GM04503 (cell line): Measurements from ENCODE around the gene KAT2B.

ENCODE experiments used
- DNase-seq: peaks from one replicate; pipeline ENCODE4 v3.0.0-alpha.2; 2012; ENCODE audit warnings: low read depth

The KAT2B gene

GRCh38 chr3:20066850-20067617, 26.8 kb downstream of the KAT2B start:
- no peak for DNase-seq

DNA sequence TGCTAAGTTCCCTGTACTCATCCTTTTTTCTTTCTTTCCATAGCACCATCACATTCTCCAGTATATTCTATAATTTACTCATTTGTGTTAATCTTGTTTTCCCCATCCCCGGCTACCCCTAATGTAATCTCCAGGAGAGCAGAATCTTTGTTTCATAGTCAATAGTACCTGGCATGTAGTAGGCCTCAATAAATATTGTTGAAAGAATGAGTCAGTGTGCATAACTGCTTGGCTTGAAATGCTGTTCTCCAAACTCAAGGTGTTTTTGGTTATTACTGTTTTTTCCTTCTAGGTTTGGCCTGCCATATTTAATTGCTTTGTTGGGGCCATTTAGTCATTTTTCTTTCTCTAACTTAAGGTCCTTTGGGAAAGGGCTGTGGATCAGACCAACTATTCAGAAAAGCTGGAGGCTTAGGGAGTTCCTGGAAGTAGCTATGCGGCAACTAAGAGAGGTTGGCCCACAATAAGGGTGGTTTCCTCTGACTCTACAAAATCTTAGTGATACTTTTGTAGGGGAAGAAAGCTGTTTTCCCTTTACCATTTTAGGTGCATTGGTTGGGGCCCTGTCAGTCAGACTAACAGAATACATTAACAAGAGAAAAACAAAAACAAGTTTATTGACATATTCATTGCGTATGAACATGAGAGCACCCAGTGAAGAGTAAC, 28.4 kb downstream of the KAT2B start:
- no peak for DNase-seq

GRCh38 chr3:20069178-20069532, 28.9 kb downstream of the KAT2B start:
- no peak for DNase-seq

DNA sequence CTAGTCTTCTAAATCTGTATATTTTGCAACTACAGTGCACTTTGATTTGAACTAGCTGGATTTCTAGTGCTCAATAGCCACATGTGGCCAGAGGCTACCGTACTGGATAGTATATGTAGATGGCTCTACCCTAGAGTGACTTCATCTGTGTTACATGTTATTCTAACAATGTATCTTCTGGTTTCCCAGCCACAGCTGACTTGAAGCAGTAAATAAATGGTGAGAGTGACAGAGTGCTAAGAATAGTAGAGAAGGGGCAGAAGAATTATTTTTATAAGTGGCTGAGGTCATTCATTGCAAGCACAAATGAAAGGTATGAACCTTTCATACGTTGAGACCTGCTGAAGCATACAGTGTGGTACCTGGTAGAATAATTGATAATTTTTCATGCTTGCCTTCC, 30.9 kb downstream of the KAT2B start:
- DNase-seq: no peak

- DNase-seq: no peak
These were observed 32.2 kb downstream of the KAT2B start for GRCh38 chr3:20072422-20072821.

GRCh38 chr3:20073068-20073467, 32.8 kb downstream of the KAT2B start:
- DNase-seq: no peak

DNA sequence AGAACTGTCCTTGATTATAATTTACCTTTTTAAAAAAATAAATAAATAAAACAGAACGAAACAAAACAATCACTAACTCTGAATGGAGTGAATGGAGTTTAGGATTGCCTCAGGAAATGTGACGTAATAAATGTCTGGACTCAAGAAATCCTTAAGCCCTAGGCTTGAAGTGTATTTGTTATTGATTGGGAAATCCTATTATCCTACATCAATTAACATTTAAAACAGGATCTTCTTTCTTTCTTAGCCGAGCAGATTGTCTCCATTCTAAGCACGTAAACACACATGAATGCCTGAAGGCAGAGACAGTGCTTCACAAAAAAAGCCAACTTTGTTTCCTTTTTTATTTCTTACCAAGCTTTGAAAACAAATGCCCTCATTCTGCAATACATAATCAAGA, 33.4 kb downstream of the KAT2B start:
- no peak for DNase-seq

DNA sequence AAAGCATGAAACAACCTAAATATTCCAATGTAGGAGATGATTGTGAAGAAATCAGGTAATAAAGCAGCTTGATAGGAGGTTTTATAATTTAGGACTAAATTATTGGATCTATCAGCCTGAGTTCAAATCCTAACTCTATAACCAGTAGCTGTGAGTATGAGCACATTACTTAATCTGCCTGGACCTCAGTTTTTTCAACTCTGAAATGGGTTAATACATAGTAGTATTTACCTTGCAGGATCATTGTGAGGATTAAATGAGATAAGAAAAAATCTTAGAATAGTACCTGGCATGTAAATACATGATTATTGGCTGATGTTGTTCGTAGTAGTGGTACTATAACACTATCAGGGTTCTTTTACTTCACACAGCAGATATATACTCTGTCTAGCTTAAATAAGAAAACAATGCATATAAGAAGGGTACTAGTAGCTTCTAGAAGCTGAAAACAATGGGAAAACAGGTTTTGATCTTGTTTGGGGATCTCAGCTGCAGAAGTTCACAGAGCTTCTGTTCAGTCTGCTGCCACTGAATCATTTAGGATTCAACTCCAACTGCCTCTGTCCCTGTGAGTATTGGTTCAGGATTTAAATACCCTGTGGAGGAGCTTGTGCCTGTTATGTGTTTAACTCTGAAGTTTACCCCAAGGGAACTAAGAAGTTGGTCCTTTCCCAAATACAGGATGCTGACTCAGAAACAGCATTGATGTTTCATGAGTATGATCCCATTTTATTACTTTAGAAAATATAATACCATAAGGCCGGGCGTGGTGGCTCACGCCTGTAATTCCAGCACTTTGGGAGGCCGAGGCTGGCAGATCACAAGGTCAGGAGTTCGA, 34.2 kb downstream of the KAT2B start:
- DNase-seq: peak; percentile 37

DNA sequence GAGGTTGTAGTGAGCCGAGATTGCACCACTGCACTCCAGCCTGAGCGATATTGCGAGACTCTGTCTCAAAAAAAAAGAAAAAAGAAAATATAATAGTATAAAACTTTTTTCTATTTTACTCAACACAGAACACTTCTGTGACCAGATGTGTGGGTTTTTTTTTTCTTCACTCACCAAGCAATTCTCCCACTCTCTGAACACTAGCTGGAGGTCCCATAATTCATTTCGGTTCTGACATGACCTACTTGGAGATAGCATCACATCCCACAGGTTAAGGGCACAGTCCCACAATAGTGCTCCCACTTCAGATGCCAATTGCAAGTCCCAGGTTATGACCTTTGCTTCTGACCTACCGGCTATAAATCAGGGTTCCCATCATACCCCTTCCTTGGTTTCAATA, 35.0 kb downstream of the KAT2B start:
- DNase-seq: no peak

GRCh38 chr3:20076296-20076997, 36.2 kb downstream of the KAT2B start:
- no peak for DNase-seq

DNA sequence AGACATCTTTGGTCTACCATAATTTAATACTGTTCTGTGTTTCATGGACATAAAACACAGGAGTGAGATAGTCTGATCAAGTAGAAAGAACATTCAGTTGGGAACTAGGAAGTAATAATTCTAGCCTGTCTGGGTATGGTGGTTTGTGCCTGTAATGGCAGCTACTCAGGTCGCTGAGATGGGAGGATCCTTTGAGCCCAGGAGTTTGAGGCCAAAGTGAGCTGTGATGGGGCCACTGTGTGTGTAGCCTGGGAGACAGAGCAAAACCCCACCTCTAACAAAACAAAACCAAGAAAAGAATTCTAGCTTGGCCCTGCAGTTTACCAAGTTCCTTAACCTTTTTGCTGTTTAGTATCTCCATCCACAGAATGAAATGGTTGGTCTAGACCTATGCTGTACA, 36.8 kb downstream of the KAT2B start:
- DNase-seq: no peak

DNA sequence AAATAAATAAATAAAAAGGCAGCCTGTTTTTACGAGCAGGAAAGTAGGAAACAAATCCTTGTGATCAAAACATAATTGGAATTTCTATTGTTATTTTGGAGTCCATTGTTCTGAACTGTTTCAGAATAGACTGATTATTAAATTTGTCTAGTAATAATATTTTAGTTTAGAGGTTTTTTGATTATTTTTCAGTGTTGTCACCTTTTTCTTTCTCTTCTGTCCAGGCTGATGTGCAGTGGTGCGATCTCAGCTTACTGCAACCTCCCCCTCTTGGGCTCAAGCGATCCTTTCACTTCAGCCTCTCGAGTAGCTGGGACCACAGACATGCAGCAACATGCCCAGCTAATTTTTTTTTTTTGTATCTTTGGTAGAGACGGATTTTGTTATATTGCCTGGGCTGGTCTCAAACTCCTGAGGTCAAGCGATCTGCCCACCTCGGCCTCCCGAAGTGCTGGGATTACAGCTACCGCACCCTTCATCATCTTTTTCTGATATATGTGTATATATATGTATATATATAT, 38.0 kb downstream of the KAT2B start:
- DNase-seq: no peak

DNA sequence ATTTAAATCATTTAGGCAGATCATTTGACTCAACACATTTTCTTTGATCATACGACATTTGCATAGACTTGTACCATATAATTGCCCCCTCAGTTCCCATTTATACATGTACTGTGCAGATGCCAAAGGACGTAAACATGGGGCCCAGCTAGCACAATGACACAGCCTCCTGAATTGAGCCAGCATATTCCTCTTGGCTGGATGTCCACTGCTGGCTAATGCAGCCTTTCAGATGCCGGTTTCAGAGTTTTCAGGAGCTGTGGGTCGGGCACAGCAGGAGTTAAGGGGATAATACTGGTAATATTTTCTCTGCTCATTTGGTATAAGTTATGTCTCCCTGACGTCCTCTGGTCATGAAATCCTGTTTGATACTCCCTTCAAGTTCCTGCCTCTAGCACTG, 39.4 kb downstream of the KAT2B start:
- no peak for DNase-seq

- DNase-seq: no peak
These were observed 40.8 kb downstream of the KAT2B start for GRCh38 chr3:20080956-20081554.

GRCh38 chr3:20083253-20083652, 43.0 kb downstream of the KAT2B start:
- DNase-seq: no peak

DNA sequence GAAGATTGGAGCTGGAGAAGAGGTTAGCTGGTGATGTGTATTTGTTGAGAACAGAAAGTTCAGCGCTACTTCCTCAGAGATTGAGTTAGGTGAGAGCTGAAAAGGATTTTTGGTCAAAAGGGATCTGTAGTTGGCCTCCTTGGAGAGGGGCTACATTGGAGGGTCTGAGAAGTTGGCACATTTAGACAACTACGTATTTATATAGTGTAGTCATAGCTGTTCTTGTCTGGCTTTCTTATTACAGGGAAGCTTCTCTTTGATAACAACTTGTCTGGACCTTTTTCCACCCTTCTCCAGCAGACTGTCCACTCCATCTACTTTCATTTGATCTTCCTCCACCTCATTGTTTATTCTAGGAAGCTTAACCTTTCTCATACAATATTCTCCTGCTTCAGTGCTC, 43.7 kb downstream of the KAT2B start:
- no peak for DNase-seq

DNA sequence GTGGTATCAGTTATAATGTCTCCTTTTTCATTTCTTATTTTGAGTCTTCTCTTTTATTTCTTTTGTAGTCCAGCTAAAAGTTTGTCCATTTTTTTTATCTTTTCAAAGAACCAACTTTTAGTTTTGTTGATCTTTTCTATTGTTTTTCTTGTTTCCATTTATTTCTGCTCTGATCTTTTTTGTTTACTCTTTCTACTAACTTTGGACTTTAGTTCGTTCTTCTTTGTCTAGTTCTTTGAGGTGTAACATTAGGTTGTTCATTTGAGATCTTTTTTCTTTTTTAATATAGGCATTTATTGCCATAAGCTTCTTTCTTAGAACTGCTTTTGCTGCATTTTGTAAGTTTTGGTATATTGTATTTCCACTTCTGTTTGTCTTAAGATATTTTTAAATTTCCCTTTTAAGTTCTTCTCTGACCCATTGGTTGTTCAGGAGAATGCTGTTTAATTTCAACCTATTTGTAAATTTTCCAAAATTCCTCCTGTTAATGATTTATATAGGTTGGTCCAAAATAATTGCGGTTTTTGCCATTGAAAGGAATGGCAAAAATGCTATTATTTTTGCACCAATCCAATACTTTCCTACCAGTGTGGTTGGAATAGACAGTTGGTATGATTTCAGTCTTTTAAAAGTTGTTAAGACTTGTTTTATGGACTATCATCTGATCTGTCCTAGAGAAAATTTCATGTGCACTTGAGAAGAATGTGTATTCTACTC, 51.2 kb downstream of the KAT2B start:
- DNase-seq: no peak

DNA sequence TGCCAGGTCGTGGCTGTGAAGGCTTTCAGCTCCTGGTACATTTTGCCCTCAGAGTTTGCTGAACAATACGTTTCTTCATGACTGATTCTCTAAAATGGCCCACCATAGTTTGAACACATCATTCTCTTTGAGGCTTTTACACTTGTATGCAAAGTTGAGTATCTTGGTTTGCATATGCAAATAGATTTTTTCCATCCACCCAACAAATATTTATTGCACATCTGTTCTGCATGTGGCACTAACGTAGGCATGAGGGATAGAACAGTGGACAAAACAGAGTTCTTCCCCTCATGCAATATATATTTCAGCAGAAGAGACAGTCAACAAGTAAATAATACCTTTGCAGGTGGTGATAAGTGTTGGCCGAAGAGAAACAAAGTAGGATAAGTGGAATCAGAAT, 55.2 kb downstream of the KAT2B start:
- no peak for DNase-seq

DNA sequence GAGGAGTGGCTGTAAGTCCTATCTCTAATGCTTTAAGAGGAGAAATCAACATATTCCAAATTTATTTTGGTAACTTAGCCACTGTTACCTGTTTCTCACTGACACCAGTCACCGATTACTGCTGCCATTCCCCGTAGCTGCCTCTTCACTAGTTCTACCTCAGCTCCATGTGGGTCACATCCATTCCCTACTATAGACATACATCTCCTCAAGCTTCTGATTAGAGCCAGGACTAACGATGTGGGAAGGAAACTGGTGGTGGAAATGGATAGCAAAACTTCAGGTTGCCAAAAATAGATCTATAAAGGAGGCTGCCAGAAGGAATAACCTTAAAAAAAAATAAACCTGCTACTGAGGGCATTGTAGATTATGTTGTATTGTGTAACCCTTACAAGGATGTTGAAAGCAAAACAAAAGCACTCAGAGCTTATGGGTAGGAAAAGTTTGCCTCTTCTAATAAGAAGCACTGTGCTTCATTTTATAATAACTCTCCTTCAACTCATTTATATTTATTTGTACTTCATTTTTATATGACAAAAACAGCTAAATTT, 56.0 kb downstream of the KAT2B start:
- DNase-seq: no peak

- no peak for DNase-seq
These were observed 56.8 kb downstream of the KAT2B start for GRCh38 chr3:20097015-20097414.

DNA sequence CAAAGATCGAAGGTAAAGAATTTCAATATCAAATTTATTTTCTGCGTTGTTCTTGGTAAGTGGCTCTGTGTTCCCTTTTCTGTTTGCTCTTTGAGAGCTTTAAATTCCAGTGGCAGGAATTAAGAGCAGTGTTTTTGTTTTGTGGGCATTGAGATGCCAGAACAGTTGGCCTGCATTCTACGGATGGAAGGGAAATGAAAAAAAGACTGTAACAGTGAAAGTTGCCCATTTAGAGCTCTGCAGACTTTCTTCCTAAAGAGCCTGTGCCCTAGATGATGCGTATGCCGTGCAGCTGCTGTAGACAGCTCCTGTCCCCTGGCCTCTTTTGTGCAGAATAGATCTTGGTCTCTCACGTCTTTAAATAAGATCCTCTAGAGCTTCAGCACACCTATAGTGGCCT, 58.8 kb downstream of the KAT2B start:
- no peak for DNase-seq
